RWPE1 (cell line): ENCODE measurements around the gene AKT3.
"Not testable (repeated sequence)": the region's sequence is repeated elsewhere in the genome, so short reads cannot be mapped to it uniquely, and the experiment has no call there.

Experiments
- CTCF ChIA-PET: fragments of 350-600 bp; sonication (Branson Sonifier 250); formaldehyde crosslinking; extraction: SDS; loops from one replicate; lab custom pipeline; 2021; lab: Yijun Ruan, JAX
- POLR2A ChIA-PET: fragments of 400-600 bp; formaldehyde crosslinking; extraction: SDS; loops from one replicate; lab custom pipeline; 2020; ENCODE audit warnings: antibody characterized with exemption; ENCODE audit not compliant: low non-redundant PET; lab: Yijun Ruan, JAX
- DNase-seq: peaks from one replicate; pipeline ENCODE4 v3.0.0; 2012; ENCODE audit warnings: low spot score
- H3K27ac ChIP-seq: fragments of 450-650 bp; 2 replicates; pipeline ENCODE4 v1.5.1; 2017
- CTCF ChIP-seq: fragments of 450-650 bp; conservative IDR thresholded peaks from 2 replicates; pipeline ENCODE4 v1.5.1; 2017; ENCODE audit warnings: low read depth, mild to moderate bottlenecking

AKT3 gene

DNA sequence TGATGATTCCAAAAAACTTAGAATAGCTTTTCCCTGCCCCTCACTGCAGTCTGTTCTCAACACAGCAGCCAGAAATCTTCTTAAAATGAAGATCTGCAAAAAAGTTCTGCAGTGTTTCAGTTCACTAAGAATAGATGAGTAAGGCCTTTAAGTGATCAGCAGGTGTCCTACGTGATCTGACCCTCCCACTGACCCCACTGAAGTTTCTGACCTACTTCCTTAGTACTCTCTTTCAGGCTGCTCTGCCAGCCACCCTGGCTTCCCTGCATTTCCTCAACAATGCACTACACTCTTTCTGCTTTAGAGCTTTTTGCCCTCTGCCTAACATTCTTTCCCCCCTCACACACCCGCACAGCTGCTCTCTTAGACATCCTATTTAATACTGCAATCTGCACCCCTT lies 182.5 kb downstream of the AKT3 start:
- H3K27ac ChIP-seq = no peak overlapping the region
- POLR2A ChIA-PET = no interaction called here
- no peak for TF ChIP-seq CTCF
- CTCF ChIA-PET = interaction anchor here (0.7 kb wide), 1 partner anchor 501 kb away, joined by 3 read pairs; no protein-coding TSS in a partner anchor
- DNase-seq = no peak

- CTCF ChIA-PET = no interaction called here
- POLR2A ChIA-PET = no interaction called here
- H3K27ac ChIP-seq = no peak overlapping the region
- no peak for TF ChIP-seq CTCF
- no peak for DNase-seq
Observed at GRCh38 chr1:243667133-243667532, 182.9 kb downstream of the AKT3 start.

GRCh38 chr1:243663651-243664050 lies 186.4 kb downstream of the AKT3 start:
- POLR2A ChIA-PET = no interaction called here
- CTCF ChIA-PET = no interaction called here
- TF ChIP-seq CTCF = no peak
- no peak for DNase-seq
- H3K27ac ChIP-seq = no peak overlapping the region

DNA sequence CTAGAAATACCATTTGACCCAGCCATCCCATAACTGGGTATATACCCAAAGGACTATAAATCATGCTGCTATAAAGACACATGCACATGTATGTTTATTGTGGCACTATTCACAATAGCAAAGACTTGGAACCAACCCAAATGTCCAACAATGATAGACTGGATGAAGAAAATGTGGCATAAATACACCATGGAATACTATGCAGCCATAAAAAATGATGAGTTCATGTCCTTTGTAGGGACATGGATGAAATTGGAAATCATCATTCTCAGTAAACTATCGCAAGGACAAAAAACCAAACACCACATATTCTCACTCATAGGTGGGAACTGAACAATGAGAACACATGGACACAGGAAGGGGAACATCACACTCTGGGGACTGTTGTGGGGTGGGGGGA lies 187.9 kb downstream of the AKT3 start:
- CTCF ChIA-PET, POLR2A ChIA-PET, H3K27ac ChIP-seq, DNase-seq: not testable (repeated sequence)

DNA sequence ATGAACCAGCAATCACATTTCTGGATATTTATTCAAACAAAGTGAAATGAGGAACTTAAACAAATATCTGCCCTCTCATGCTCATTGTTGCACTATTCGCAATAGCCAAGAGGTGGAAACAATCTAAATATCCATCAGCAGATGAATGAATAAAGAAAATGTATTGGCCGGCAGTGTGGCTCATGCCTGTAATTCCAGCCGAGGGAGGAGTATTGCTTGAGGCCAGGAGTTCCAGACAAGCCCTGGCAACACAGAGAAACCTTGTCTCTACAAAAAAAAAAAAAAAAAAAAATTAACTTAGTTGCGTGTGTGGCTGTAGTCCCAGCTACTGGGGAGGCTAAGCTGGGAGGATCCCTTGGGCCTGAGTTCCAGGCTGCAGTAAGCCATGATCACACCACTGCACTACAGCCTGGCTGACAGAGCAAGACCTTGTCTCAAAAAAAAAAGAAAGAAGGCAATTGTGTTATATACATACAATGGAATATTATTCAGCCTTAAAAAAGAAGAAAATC lies 191.4 kb downstream of the AKT3 start:
- CTCF ChIA-PET = no interaction called here
- TF ChIP-seq CTCF = no peak
- H3K27ac ChIP-seq = no peak overlapping the region
- DNase-seq = no peak
- POLR2A ChIA-PET = no interaction called here

GRCh38 chr1:243657793-243658192 lies 192.2 kb downstream of the AKT3 start:
- ChIA-PET POLR2A (no interaction called here), CTCF (no interaction called here)
- TF ChIP-seq CTCF = no peak
- no peak for DNase-seq
- no peak overlapping the region for H3K27ac ChIP-seq

- H3K27ac ChIP-seq, CTCF ChIA-PET, DNase-seq, POLR2A ChIA-PET: not testable (repeated sequence)
Observed at GRCh38 chr1:243649530-243649929, 200.5 kb downstream of the AKT3 start.

DNA sequence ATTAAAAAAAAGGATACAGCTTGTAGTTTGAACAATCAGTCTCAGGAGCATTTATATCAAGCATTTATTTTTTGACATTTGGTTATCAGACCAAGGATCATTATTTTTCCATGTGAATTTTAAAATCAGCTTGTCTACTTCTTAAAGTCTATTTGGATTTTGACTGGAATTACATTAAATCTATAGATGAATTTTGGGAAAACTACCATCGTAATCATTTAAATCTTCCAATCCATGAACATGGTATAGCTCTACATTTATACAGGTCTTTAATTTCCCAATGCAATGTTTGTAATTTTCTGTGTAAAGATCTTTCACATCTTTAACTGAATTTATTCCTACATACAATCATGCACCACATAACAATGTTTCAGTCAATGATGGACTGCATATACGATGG lies 203.2 kb downstream of the AKT3 start:
- POLR2A ChIA-PET = no interaction called here
- no peak for TF ChIP-seq CTCF
- no peak for DNase-seq
- H3K27ac ChIP-seq = no peak overlapping the region
- CTCF ChIA-PET = no interaction called here
